Ishikawa (cell line): Measurements from ENCODE around the gene PRXL2A.
A peak's percentile ranks its signal among the peaks of the same experiment; 100 is the strongest.

Experiments
- CEBPB ChIP-seq: IDR thresholded peaks from 2 replicates; pipeline ENCODE4 v1.6.1; 2012
- CREB1 ChIP-seq: IDR thresholded peaks from 2 replicates; pipeline ENCODE4 v1.6.1; 2012; ENCODE audit warnings: low read depth
- EP300 ChIP-seq: IDR thresholded peaks from 2 replicates; pipeline ENCODE4 v1.6.1; 2012; ENCODE audit warnings: borderline replicate concordance
- FOXM1 ChIP-seq: IDR thresholded peaks from 2 replicates; pipeline ENCODE4 v1.6.1; 2012; ENCODE audit warnings: low read depth, borderline replicate concordance
- TAF1 ChIP-seq: IDR thresholded peaks from 2 replicates; pipeline ENCODE4 v1.6.1; 2012; ENCODE audit warnings: low read depth, mild to moderate bottlenecking
- TCF12 ChIP-seq: IDR thresholded peaks from 2 replicates; pipeline ENCODE4 v1.6.1; 2012; ENCODE audit warnings: low read depth
- TEAD4 ChIP-seq: IDR thresholded peaks from 2 replicates; pipeline ENCODE4 v1.6.1; 2012
- YY1 ChIP-seq: IDR thresholded peaks from 2 replicates; pipeline ENCODE4 v1.6.1; 2012; ENCODE audit warnings: low read depth
- TF ChIP-seq, protein P1 (sequence below): IDR thresholded peaks from 2 replicates; pipeline ENCODE4 v1.6.1; 2012
- TF ChIP-seq, protein P2 (sequence below): IDR thresholded peaks from 2 replicates; pipeline ENCODE4 v1.6.1; 2012; ENCODE audit warnings: low read depth, mild to moderate bottlenecking
- TF ChIP-seq, protein P3 (sequence below): IDR thresholded peaks from 2 replicates; pipeline ENCODE4 v1.6.1; 2012

DNA sequence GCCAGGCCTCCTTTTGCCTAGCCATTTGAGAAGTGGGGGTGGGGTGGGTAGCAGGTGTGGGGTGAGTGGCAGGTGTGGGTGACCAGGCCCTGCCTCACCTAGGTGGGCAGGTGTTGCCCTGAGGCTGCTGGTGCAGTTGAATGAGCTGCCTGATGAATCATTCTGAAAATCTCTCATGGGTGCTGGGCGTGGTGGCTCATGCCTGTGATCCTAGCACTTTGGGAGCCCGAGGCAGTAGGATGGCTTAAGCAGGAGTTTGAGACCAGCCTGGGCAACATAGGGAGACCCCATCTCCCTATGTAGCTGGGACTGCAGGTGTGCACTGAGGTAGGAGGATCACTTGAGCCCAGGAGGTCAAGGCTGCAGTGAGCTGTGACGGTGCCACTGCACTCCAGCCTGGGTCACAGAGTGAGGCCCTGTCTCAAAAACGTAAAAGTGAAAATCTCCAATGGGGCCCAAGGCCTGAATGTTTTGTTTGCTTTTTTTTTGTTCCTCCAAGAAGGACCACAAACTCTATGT is 63.4 kb downstream of the PRXL2A start:
- TF ChIP-seq TEAD4 (peak; percentile 30; the same call in 1 of the 2 replicates), TAF1 (no peak), FOXM1 (no peak), EP300 (peak; percentile 59; the same call in 1 of the 2 replicates), YY1 (no peak), CEBPB (no peak), TCF12 (peak; percentile 81), CREB1 (no peak)
- TF ChIP-seq, protein P1, sequence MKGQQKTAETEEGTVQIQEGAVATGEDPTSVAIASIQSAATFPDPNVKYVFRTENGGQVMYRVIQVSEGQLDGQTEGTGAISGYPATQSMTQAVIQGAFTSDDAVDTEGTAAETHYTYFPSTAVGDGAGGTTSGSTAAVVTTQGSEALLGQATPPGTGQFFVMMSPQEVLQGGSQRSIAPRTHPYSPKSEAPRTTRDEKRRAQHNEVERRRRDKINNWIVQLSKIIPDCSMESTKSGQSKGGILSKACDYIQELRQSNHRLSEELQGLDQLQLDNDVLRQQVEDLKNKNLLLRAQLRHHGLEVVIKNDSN = no peak
- TF ChIP-seq, protein P2, sequence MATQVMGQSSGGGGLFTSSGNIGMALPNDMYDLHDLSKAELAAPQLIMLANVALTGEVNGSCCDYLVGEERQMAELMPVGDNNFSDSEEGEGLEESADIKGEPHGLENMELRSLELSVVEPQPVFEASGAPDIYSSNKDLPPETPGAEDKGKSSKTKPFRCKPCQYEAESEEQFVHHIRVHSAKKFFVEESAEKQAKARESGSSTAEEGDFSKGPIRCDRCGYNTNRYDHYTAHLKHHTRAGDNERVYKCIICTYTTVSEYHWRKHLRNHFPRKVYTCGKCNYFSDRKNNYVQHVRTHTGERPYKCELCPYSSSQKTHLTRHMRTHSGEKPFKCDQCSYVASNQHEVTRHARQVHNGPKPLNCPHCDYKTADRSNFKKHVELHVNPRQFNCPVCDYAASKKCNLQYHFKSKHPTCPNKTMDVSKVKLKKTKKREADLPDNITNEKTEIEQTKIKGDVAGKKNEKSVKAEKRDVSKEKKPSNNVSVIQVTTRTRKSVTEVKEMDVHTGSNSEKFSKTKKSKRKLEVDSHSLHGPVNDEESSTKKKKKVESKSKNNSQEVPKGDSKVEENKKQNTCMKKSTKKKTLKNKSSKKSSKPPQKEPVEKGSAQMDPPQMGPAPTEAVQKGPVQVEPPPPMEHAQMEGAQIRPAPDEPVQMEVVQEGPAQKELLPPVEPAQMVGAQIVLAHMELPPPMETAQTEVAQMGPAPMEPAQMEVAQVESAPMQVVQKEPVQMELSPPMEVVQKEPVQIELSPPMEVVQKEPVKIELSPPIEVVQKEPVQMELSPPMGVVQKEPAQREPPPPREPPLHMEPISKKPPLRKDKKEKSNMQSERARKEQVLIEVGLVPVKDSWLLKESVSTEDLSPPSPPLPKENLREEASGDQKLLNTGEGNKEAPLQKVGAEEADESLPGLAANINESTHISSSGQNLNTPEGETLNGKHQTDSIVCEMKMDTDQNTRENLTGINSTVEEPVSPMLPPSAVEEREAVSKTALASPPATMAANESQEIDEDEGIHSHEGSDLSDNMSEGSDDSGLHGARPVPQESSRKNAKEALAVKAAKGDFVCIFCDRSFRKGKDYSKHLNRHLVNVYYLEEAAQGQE = no peak
- TF ChIP-seq, protein P3, sequence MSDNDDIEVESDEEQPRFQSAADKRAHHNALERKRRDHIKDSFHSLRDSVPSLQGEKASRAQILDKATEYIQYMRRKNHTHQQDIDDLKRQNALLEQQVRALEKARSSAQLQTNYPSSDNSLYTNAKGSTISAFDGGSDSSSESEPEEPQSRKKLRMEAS = no peak
